RWPE2 (cell line): ENCODE measurements around the gene CDH4.

Source experiments
- ATAC-seq: fragments of 200-7000 bp; cut with Tn5 transposase; 3 replicates; pipeline ENCODE4 v1.9.1; 2021; ENCODE audit warnings: low read depth
- DNase-seq: peaks from one replicate; pipeline ENCODE4 v3.0.0-alpha.2; 2020; ENCODE audit warnings: low spot score
- H3K27ac ChIP-seq: fragments of 450-650 bp; 2 replicates; pipeline ENCODE4 v1.5.1; 2017; ENCODE audit warnings: mild to moderate bottlenecking; ENCODE audit not compliant: poor library complexity, severe bottlenecking
- H3K27me3 ChIP-seq: fragments of 250-450 bp; sonication (Bioruptor Pico); 2 replicates; pipeline ENCODE4 v1.5.1; 2021; ENCODE audit warnings: mild to moderate bottlenecking, moderate library complexity; ENCODE audit not compliant: insufficient read depth, poor library complexity, severe bottlenecking
- H3K36me3 ChIP-seq: fragments of 250-450 bp; sonication (Bioruptor Pico); 2 replicates; pipeline ENCODE4 v1.5.1; 2020; ENCODE audit warnings: low read depth, mild to moderate bottlenecking, moderate library complexity
- H3K4me1 ChIP-seq: fragments of 250-450 bp; sonication (Bioruptor Pico); 2 replicates; pipeline ENCODE4 v1.5.1; 2021; ENCODE audit warnings: mild to moderate bottlenecking, moderate library complexity; ENCODE audit not compliant: insufficient read depth, poor library complexity, severe bottlenecking
- H3K4me3 ChIP-seq: fragments of 250-450 bp; sonication (Bioruptor Pico); 2 replicates; pipeline ENCODE4 v1.5.1; 2021; ENCODE audit warnings: mild to moderate bottlenecking, moderate library complexity; ENCODE audit not compliant: severe bottlenecking
- H3K9me3 ChIP-seq: fragments of 250-450 bp; sonication (Bioruptor Pico); 2 replicates; pipeline ENCODE4 v1.5.1; 2021; ENCODE audit warnings: mild to moderate bottlenecking, moderate library complexity; ENCODE audit not compliant: severe bottlenecking
- TF ChIP-seq, protein P1 (sequence below): fragments of 450-650 bp; IDR thresholded peaks from one replicate; pipeline ENCODE4 v1.5.1; 2017; ENCODE audit warnings: mild to moderate bottlenecking, moderate library complexity; ENCODE audit not compliant: poor library complexity, severe bottlenecking

Gene CDH4

DNA sequence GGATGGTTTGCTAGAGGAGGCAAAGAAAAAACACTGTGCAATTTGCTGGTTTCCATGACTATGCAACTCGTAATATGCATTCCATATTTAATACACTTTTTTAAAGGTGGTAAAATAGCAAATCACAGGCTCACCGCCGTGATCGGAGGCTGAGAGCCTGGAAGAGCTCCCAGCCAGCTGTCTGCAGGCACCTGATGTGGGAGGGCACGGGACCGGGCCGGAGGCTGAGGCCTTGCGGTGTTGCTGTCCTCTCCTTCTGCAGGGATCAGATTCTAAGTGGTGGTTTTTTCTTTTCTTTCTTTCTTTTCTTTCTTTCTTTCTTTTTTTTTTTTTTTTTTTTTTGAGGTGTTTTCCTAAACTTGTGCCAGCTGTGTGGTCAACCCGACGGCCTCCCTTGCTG lies 282.3 kb downstream of the CDH4 start:
- Histone ChIP-seq H3K4me3 (no peak overlapping the region), H3K27me3 (no peaks in the 10 kb centered on the region), H3K4me1 (peaks cover 21% of the 10 kb centered on the region), H3K27ac (no peak overlapping the region), H3K36me3 (0 out of 2 replicates have a peak, but pooled peaks cover 5% of the 10 kb centered on the region), H3K9me3 (no peaks in the 10 kb centered on the region)
- DNase-seq (peak; percentile 62), ATAC-seq (no peak)
- TF ChIP-seq, protein P1, sequence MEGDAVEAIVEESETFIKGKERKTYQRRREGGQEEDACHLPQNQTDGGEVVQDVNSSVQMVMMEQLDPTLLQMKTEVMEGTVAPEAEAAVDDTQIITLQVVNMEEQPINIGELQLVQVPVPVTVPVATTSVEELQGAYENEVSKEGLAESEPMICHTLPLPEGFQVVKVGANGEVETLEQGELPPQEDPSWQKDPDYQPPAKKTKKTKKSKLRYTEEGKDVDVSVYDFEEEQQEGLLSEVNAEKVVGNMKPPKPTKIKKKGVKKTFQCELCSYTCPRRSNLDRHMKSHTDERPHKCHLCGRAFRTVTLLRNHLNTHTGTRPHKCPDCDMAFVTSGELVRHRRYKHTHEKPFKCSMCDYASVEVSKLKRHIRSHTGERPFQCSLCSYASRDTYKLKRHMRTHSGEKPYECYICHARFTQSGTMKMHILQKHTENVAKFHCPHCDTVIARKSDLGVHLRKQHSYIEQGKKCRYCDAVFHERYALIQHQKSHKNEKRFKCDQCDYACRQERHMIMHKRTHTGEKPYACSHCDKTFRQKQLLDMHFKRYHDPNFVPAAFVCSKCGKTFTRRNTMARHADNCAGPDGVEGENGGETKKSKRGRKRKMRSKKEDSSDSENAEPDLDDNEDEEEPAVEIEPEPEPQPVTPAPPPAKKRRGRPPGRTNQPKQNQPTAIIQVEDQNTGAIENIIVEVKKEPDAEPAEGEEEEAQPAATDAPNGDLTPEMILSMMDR, result no peak

DNA sequence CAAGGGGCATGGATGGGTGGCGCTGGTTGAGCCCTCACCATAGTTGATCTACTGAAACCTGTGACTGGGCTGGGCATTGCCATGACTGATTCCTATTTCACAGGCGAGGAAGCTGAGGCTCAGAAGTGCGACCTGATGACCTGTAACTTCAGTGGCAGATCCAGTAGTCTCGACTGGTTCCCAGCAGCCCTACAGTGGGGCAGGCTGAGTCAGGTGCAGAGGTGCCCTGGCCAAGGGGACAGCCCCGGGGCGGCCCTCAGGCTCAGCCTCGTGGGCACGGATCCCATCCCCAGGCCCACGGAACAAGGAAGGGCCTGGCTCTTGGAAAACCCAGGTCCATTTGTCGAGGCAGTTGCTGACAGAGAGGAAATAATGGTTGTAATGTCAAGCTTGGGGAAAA lies 283.0 kb downstream of the CDH4 start:
- 0 out of 2 replicates have a peak, but pooled peaks cover 5% of the 10 kb centered on the region for H3K36me3 ChIP-seq
- no peak for ATAC-seq
- TF ChIP-seq, protein P1, result no peak
- DNase-seq, result no peak
- no peak overlapping the region for H3K27ac ChIP-seq
- H3K9me3 ChIP-seq, result no peaks in the 10 kb centered on the region
- H3K4me3 ChIP-seq, result no peak overlapping the region
- H3K4me1 ChIP-seq, result peaks cover 16% of the 10 kb centered on the region
- no peaks in the 10 kb centered on the region for H3K27me3 ChIP-seq

DNA sequence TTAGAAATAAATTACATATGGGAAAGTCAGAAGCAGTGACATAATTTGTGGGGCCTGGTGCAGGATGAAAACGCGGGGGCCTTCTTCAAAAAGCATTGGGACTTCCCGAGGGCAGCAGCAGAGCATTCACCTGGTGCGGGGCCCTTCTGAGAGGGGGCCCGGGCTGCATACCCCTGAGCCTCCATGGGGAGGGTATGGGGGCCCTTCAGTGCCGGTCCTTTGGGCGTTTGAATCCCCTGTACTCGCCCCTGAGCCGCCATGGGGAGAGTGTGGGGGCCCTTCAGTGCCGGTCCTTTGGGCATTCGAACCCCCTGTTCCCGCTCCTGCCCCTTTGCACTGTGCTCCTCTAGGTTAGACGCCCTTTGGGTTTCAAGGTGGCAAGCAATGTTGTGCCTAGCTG lies 283.5 kb downstream of the CDH4 start:
- Histone ChIP-seq H3K4me1 (peaks cover 16% of the 10 kb centered on the region), H3K36me3 (0 out of 2 replicates have a peak, but pooled peaks cover 5% of the 10 kb centered on the region), H3K4me3 (no peak overlapping the region), H3K27ac (no peak overlapping the region), H3K9me3 (no peaks in the 10 kb centered on the region), H3K27me3 (no peaks in the 10 kb centered on the region)
- TF ChIP-seq, protein P1, result no peak
- no peak for ATAC-seq
- no peak for DNase-seq

DNA sequence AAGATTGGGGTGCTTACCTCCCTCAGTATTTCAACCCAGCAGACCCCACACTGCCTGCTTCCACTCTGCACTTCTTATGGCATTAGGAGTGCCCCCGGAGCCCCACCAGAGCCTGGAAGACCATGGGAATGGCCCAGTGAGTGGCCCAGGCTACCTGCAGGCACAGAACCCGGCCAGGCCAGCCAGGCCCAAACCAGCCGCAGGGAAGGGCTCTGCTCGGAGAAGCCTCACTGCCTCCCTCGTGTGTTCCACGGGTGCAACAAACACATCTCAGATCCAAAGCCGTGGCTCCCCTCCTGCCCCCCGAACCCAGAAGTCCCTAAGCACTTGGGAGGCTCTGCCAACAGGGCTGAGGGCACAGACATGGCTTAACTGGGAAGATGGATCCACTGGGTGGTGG lies 283.9 kb downstream of the CDH4 start:
- no peak overlapping the region for H3K4me3 ChIP-seq
- ATAC-seq, result no peak
- H3K4me1 ChIP-seq, result peaks cover 16% of the 10 kb centered on the region
- H3K9me3 ChIP-seq, result no peaks in the 10 kb centered on the region
- TF ChIP-seq, protein P1, result no peak
- no peak overlapping the region for H3K27ac ChIP-seq
- H3K36me3 ChIP-seq, result 0 out of 2 replicates have a peak, but pooled peaks cover 5% of the 10 kb centered on the region
- no peak for DNase-seq
- no peaks in the 10 kb centered on the region for H3K27me3 ChIP-seq

DNA sequence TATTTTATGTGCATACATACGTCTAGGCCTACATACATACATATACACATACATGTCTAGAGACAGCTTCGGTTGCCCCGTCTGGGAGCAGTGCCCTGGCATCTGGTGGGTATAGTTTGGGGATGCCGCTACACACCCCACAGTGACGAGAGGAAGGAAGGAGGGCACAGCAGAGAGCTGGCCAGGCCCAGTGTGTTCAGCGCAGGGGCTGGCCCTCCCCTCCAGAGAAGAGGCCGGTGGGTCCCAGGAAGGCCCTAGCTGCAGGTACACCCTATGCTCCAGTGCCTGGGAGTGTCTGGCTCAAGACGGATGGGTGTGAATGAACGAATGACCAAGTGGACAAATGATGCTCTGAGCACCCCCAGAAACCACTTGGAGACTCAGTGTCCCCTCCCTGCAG lies 284.6 kb downstream of the CDH4 start:
- TF ChIP-seq, protein P1, result no peak
- H3K27me3 ChIP-seq, result no peaks in the 10 kb centered on the region
- H3K27ac ChIP-seq, result no peak overlapping the region

More for the DNA sequence above, 284.6 kb downstream of the CDH4 start:
- DNase-seq (peak; percentile 77), ATAC-seq (no peak)
- H3K4me1 ChIP-seq, result peaks cover 10% of the 10 kb centered on the region
- H3K36me3 ChIP-seq, result 0 out of 2 replicates have a peak, but pooled peaks cover 5% of the 10 kb centered on the region
- H3K9me3 ChIP-seq, result no peaks in the 10 kb centered on the region
- no peak overlapping the region for H3K4me3 ChIP-seq
